Hematopoietic multipotent progenitor cell treated with erythropoietin and hydrocortisone succinate and interleukin-3 and kit ligand, for 17 days (in vitro differentiated cells): ENCODE data around the gene LHX4.

Source experiments
- DNase-seq: peaks from one replicate; pipeline ENCODE4 v3.0.0-alpha.2; 2015; ENCODE audit warnings: low spot score

The LHX4 gene

GRCh38 chr1:180257486-180257885, 27.4 kb downstream of the LHX4 start:
- DNase-seq, result no peak

GRCh38 chr1:180258290-180258689, 28.2 kb downstream of the LHX4 start:
- DNase-seq, result no peak

- DNase-seq, result no peak
Observed at GRCh38 chr1:180258935-180259334, 28.9 kb downstream of the LHX4 start.

- no peak for DNase-seq
Observed at GRCh38 chr1:180259431-180260338, 29.6 kb downstream of the LHX4 start.

GRCh38 chr1:180260541-180260940, 30.5 kb downstream of the LHX4 start:
- no peak for DNase-seq

GRCh38 chr1:180261030-180261429, 31.0 kb downstream of the LHX4 start:
- no peak for DNase-seq

- DNase-seq, result no peak
Observed at GRCh38 chr1:180261524-180262155, 31.6 kb downstream of the LHX4 start.

GRCh38 chr1:180262628-180263488, 32.8 kb downstream of the LHX4 start:
- DNase-seq, result no peak

- DNase-seq, result no peak
Observed at GRCh38 chr1:180264595-180264994, 34.5 kb downstream of the LHX4 start.

- DNase-seq, result no peak
Observed at GRCh38 chr1:180265201-180265600, 35.1 kb downstream of the LHX4 start.

GRCh38 chr1:180265871-180266270, 35.8 kb downstream of the LHX4 start:
- no peak for DNase-seq

GRCh38 chr1:180266275-180267210, 36.5 kb downstream of the LHX4 start:
- DNase-seq, result no peak

GRCh38 chr1:180267211-180267561, 37.1 kb downstream of the LHX4 start:
- no peak for DNase-seq

- no peak for DNase-seq
Observed at GRCh38 chr1:180267761-180268555, 37.9 kb downstream of the LHX4 start.

GRCh38 chr1:180268556-180269075, 38.6 kb downstream of the LHX4 start:
- DNase-seq, result no peak

GRCh38 chr1:180269645-180270529, 39.8 kb downstream of the LHX4 start:
- DNase-seq, result no peak

- DNase-seq, result no peak
Observed at GRCh38 chr1:180270530-180271271, 40.6 kb downstream of the LHX4 start.
